ENCODE measurements around the gene WDR33.

The WDR33 gene

GRCh38 chr2:127663566-127664064 lies 147.4 kb downstream of the WDR33 start:
- TF ChIP-seq CTCF (IDR thresholded peaks at IDR 0.05; ENCODE audit: insufficient read depth, low read length, poor library complexity, severe bottlenecking) = no peak
- H3K36me3 ChIP-seq (ENCODE audit: control insufficient read depth, insufficient read depth, low read length) = no peaks in the 10 kb centered on the region
- no peak for DNase-seq (ENCODE audit: extremely low read depth, insufficient read length)
- H3K4me3 ChIP-seq (replicated peaks; ENCODE audit: low read depth, low read length) = no peak overlapping the region
- peaks cover 2% of the 10 kb centered on the region; the same call in 1 of the 2 replicates for H3K27me3 ChIP-seq (replicated peaks; ENCODE audit: control insufficient read depth, insufficient read depth, low read length)

GRCh38 chr2:127662937-127663565 lies 147.9 kb downstream of the WDR33 start:
- no peaks in the 10 kb centered on the region for H3K36me3 ChIP-seq (ENCODE audit: control insufficient read depth, insufficient read depth, low read length)
- no peak overlapping the region for H3K4me3 ChIP-seq (replicated peaks; ENCODE audit: low read depth, low read length)
- DNase-seq (ENCODE audit: extremely low read depth, insufficient read length) = no peak
- TF ChIP-seq CTCF (IDR thresholded peaks at IDR 0.05; ENCODE audit: insufficient read depth, low read length, poor library complexity, severe bottlenecking) = no peak
- H3K27me3 ChIP-seq (replicated peaks; ENCODE audit: control insufficient read depth, insufficient read depth, low read length) = peaks cover 2% of the 10 kb centered on the region; the same call in 1 of the 2 replicates

- Histone ChIP-seq H3K4me3 (replicated peaks; ENCODE audit: low read depth, low read length) (no peak overlapping the region), H3K36me3 (ENCODE audit: control insufficient read depth, insufficient read depth, low read length) (no peaks in the 10 kb centered on the region), H3K27me3 (replicated peaks; ENCODE audit: control insufficient read depth, insufficient read depth, low read length) (peaks cover 2% of the 10 kb centered on the region; the same call in 1 of the 2 replicates)
- no peak for DNase-seq (ENCODE audit: extremely low read depth, insufficient read length)
- TF ChIP-seq CTCF (IDR thresholded peaks at IDR 0.05; ENCODE audit: insufficient read depth, low read length, poor library complexity, severe bottlenecking) = no peak
Measured at GRCh38 chr2:127661949-127662510, 148.9 kb downstream of the WDR33 start.

GRCh38 chr2:127661072-127661649 lies 149.8 kb downstream of the WDR33 start:
- Histone ChIP-seq H3K36me3 (ENCODE audit: control insufficient read depth, insufficient read depth, low read length) (no peaks in the 10 kb centered on the region), H3K4me3 (replicated peaks; ENCODE audit: low read depth, low read length) (no peak overlapping the region), H3K27me3 (replicated peaks; ENCODE audit: control insufficient read depth, insufficient read depth, low read length) (peaks cover 2% of the 10 kb centered on the region; the same call in 1 of the 2 replicates)
- DNase-seq (ENCODE audit: extremely low read depth, insufficient read length) = no peak
- no peak for TF ChIP-seq CTCF (IDR thresholded peaks at IDR 0.05; ENCODE audit: insufficient read depth, low read length, poor library complexity, severe bottlenecking)

GRCh38 chr2:127660291-127660578 lies 150.7 kb downstream of the WDR33 start:
- H3K36me3 ChIP-seq (ENCODE audit: control insufficient read depth, insufficient read depth, low read length) = no peaks in the 10 kb centered on the region
- no peak for TF ChIP-seq CTCF (IDR thresholded peaks at IDR 0.05; ENCODE audit: insufficient read depth, low read length, poor library complexity, severe bottlenecking)
- peaks cover 2% of the 10 kb centered on the region; the same call in 1 of the 2 replicates for H3K27me3 ChIP-seq (replicated peaks; ENCODE audit: control insufficient read depth, insufficient read depth, low read length)
- H3K4me3 ChIP-seq (replicated peaks; ENCODE audit: low read depth, low read length) = no peak overlapping the region
- DNase-seq (ENCODE audit: extremely low read depth, insufficient read length) = no peak
